Stimulated activated CD4-positive, alpha-beta T cell treated with anti-CD3 and anti-CD28 coated beads, Interleukin-4, amount 100 ng/mL, for 1 hour (primary cell): ENCODE measurements around the gene BRD4.

Experiments
- DNase-seq: peaks from one replicate; pipeline ENCODE4 v3.0.0-alpha.2; 2020

Gene BRD4

GRCh38 chr19:15187026-15188007, 145.0 kb downstream of the BRD4 start:
- DNase-seq, result no peak
